ENCODE measurements around the gene RNF145. TPM values are rescaled to one million over a fixed set of nuclear protein-coding genes. Genes with fewer than 3 reads are reported as not detected.
"Not testable (repeated sequence)": the region's sequence is repeated elsewhere in the genome, so short reads cannot be mapped to it uniquely, and the experiment has no call there.

Gene RNF145
- total RNA-seq, 4 donors from 2014 or later = 39.7 to 56.4 (median 53.1) TPM

- TF ChIP-seq CTCF (IDR thresholded peaks at IDR 0.05) = no peak
- no peak for DNase-seq (ENCODE audit: low spot score)
- no peak for ATAC-seq (ENCODE audit: low FRiP score)
These were observed 35.5 kb upstream of the RNF145 start for GRCh38 chr5:159244890-159245289.

GRCh38 chr5:159244163-159244562, 34.8 kb upstream of the RNF145 start:
- no peak for DNase-seq (ENCODE audit: low spot score)
- no peak for ATAC-seq (ENCODE audit: low FRiP score)
- TF ChIP-seq CTCF (IDR thresholded peaks at IDR 0.05) = no peak

GRCh38 chr5:159243385-159243784, 34.0 kb upstream of the RNF145 start:
- ATAC-seq (ENCODE audit: low FRiP score) (no peak), DNase-seq (ENCODE audit: low spot score) (no peak)
- no peak for TF ChIP-seq CTCF (IDR thresholded peaks at IDR 0.05)

GRCh38 chr5:159242656-159243055, 33.3 kb upstream of the RNF145 start:
- DNase-seq (ENCODE audit: low spot score) (no peak), ATAC-seq (ENCODE audit: low FRiP score) (no peak)
- no peak for TF ChIP-seq CTCF (IDR thresholded peaks at IDR 0.05)

GRCh38 chr5:159241946-159242552, 32.7 kb upstream of the RNF145 start:
- no peak for DNase-seq (ENCODE audit: low spot score)
- TF ChIP-seq CTCF (IDR thresholded peaks at IDR 0.05) = no peak
- ATAC-seq (ENCODE audit: low FRiP score) = no peak

GRCh38 chr5:159240301-159240870, 31.0 kb upstream of the RNF145 start:
- ATAC-seq (ENCODE audit: low FRiP score) (no peak), DNase-seq (ENCODE audit: low spot score) (no peak)
- TF ChIP-seq CTCF (IDR thresholded peaks at IDR 0.05) = no peak

GRCh38 chr5:159235871-159236520, 26.6 kb upstream of the RNF145 start:
- not testable (repeated sequence) for DNase-seq (ENCODE audit: low spot score); ATAC-seq (ENCODE audit: low FRiP score)

All from omental fat pad (tissue), 4 donors.